Skeletal muscle cell (primary cell): ENCODE data around the gene AUTS2.
A peak's percentile ranks its signal among the peaks of the same experiment; 100 is the strongest.

ENCODE experiments used
- DNase-seq: peaks from one replicate; pipeline ENCODE4 v3.0.0-alpha.2; 2010; ENCODE audit warnings: low read depth
- H3K4me3 ChIP-seq: 2 replicates; pipeline ENCODE4 v1.5.1; 2011; ENCODE audit warnings: low read depth, mild to moderate bottlenecking, control low read depth, low read length, moderate library complexity

AUTS2 gene

GRCh38 chr7:70380421-70381015 lies 782.2 kb downstream of the AUTS2 start:
- DNase-seq, result no peak
- H3K4me3 ChIP-seq, result no peak overlapping the region

GRCh38 chr7:70383066-70383782 lies 784.9 kb downstream of the AUTS2 start:
- no peak overlapping the region for H3K4me3 ChIP-seq
- no peak for DNase-seq

GRCh38 chr7:70384024-70384423 lies 785.7 kb downstream of the AUTS2 start:
- H3K4me3 ChIP-seq, result no peak overlapping the region
- no peak for DNase-seq

DNA sequence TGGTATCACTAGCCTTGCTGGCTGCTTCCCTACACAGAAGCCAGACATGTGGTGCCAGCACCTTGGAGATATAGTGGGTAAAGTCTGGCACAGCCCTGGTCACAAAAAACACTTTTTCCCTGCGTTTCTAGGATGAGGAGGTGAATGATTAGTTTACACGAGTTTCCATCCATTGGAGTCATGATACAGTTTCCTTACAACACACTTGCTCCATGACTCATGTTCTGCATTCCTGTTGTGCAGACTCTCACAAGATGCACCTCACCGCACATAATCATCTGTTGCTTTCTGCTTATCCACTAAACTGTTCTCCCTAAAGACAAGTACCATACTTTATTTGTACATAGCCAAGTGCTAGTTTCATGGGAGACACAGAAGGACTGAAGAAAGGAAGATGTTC lies 786.6 kb downstream of the AUTS2 start:
- DNase-seq, result peak; percentile 51
- H3K4me3 ChIP-seq, result no peak overlapping the region

- H3K4me3 ChIP-seq, result no peak overlapping the region
- no peak for DNase-seq
These were observed 788.9 kb downstream of the AUTS2 start for GRCh38 chr7:70387217-70387616.

GRCh38 chr7:70389531-70390151 lies 791.4 kb downstream of the AUTS2 start:
- DNase-seq, result no peak
- H3K4me3 ChIP-seq, result no peak overlapping the region

GRCh38 chr7:70390251-70390650 lies 792.0 kb downstream of the AUTS2 start:
- no peak overlapping the region for H3K4me3 ChIP-seq
- peak; percentile 66 for DNase-seq

- DNase-seq, result peak; percentile 36
- no peak overlapping the region for H3K4me3 ChIP-seq
These were observed 794.1 kb downstream of the AUTS2 start for GRCh38 chr7:70392256-70392876.

DNA sequence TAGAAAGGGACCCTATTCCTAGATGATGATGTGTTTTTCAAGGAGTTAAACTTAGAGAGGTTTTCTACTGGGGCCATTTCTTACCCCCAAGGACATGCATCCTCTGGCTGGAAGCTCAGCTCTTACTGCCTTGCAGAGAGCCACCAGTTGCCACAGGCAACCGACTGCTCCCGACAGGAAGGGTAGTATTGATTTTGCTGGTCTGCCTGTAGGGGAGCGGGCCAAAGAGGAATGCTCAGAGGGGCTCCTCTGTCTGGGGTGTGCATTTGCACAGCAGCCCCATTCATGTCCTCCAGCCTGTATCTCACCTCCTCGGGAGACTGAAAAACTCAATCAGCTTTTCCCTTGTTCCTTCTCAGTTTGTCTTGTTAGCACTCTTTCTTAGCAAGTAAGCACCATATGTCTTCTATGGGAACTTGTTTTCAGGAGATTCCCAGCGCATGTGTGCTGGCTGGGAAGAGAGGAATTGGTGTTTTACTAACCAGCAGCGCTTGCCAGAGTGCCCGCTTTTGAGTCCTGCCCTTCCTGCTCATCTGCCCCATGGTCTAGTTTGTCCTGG lies 794.7 kb downstream of the AUTS2 start:
- no peak for DNase-seq
- no peak overlapping the region for H3K4me3 ChIP-seq

- DNase-seq, result no peak
- no peak overlapping the region for H3K4me3 ChIP-seq
These were observed 795.7 kb downstream of the AUTS2 start for GRCh38 chr7:70393956-70394355.

- no peak for DNase-seq
- H3K4me3 ChIP-seq, result no peak overlapping the region
These were observed 802.6 kb downstream of the AUTS2 start for GRCh38 chr7:70400829-70401380.

GRCh38 chr7:70402069-70402468 lies 803.8 kb downstream of the AUTS2 start:
- H3K4me3 ChIP-seq, result no peak overlapping the region
- DNase-seq, result no peak

- DNase-seq, result no peak
- no peak overlapping the region for H3K4me3 ChIP-seq
These were observed 807.0 kb downstream of the AUTS2 start for GRCh38 chr7:70405241-70405640.

GRCh38 chr7:70406186-70406949 lies 808.1 kb downstream of the AUTS2 start:
- no peak overlapping the region for H3K4me3 ChIP-seq
- peak; percentile 12 for DNase-seq

- no peak for DNase-seq
- no peak overlapping the region for H3K4me3 ChIP-seq
These were observed 808.6 kb downstream of the AUTS2 start for GRCh38 chr7:70406950-70407209.

DNA sequence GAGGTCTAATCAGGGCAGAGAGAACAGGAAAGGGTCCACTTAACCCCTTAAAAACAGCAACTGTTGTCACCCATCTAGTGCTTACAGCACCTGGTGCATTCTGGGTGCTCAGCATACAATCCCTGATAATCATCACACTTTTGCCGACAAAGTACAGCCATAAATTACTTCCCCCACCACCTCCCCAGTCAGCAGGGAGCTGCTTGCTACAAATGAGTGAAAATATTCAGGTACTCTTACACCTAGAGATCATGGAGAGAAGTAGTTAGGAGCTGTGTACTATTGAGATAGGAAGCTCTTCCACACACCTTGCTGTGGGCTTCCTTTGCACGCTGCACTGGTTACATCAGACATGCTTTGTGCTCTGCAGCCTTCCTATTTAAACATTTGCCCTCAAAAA lies 810.2 kb downstream of the AUTS2 start:
- H3K4me3 ChIP-seq, result no peak overlapping the region
- no peak for DNase-seq

DNA sequence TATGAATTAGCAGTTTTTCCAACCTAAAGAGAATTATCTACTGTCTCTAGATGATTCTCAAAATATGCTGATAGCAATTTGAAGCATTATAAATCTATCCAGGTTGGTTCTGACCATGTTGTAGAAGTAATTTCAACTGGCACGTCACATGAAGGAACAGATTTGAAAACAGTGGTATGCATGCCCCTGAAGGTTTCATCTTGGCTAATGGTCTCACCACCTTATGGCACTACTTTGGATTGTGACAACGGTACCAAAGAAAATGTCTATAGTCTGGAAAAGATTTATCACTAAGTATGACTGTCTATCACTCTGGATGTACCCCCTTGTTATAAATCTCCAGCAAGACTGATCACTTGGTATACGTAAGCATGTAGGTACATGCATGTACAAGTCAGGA lies 810.6 kb downstream of the AUTS2 start:
- no peak overlapping the region for H3K4me3 ChIP-seq
- DNase-seq, result no peak

DNA sequence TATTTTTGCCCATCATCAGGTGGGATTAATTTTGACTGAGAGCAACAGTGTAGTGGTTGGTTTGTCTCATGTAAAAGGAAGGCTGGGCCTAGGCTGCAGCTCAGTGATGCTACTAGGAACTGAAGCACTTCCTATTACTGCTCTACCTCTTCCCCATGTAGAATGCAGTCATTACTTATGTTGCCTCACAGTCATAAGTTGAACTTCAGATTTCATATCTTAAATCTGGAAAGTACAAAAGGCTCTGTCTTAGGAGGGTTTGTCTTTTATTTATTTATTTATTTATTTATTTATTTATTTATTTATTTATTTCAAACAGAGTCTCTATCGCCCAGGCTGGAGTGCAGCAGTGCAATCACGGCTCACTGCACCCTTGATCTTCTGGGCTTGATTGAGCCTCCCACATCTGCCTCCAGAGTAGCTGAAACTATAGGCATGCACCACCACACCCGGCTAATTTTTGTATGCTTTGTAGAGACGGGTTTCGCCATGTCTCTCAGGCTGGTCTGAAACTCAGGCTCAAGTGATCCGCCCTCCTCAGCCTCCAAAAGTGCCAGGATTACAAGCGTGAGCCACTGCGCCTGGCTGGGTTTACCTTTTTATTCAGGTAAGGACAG lies 812.0 kb downstream of the AUTS2 start:
- DNase-seq, result no peak
- no peak overlapping the region for H3K4me3 ChIP-seq

GRCh38 chr7:70414368-70414767 lies 816.1 kb downstream of the AUTS2 start:
- DNase-seq, result no peak
- no peak overlapping the region for H3K4me3 ChIP-seq
